ENCODE data around the gene SYNE2. TPM values are rescaled to one million over a fixed set of nuclear protein-coding genes. Genes with fewer than 3 reads are reported as not detected.

The SYNE2 gene
- total and polyA plus RNA-seq, 9 donors, result 29.1 to 66.9 (median 50.0) TPM

Other genes starting within 250 kb of the SYNE2 start
- 18.3 TPM for gene WDR89, start 211.1 kb upstream of the SYNE2 start, total RNA-seq
- gene WDR89, start 211.1 kb upstream of the SYNE2 start, polyA plus RNA-seq (ENCODE audit: insufficient read depth in 1 of 8, insufficient read length in 8 of 8, low replicate concordance in 1 of 8), result 10 to 100 TPM; 11.1 to 14.1 (median 12.1) TPM
- 8.8 TPM for gene SGPP1, start 124.9 kb upstream of the SYNE2 start, total RNA-seq
- 10 to 100 TPM in 1 of 8 donors, 1 to 10 TPM in 7; 8.1 to 13.0 (median 9.0) TPM for gene SGPP1, start 124.9 kb upstream of the SYNE2 start, polyA plus RNA-seq (ENCODE audit: insufficient read depth in 1 of 8, insufficient read length in 8 of 8, low replicate concordance in 1 of 8)

Measured in muscle of leg (tissue), 9 donors.